Hepatocyte (in vitro differentiated cells): ENCODE data around the gene SLC25A12. TPM values are rescaled to one million over a fixed set of nuclear protein-coding genes. Genes with fewer than 3 reads are reported as not detected.

ENCODE experiments used
- DNase-seq: peaks from one replicate; pipeline ENCODE4 v3.0.0-alpha.2; 2016; ENCODE audit warnings: low spot score
- H2AFZ ChIP-seq: fragments of 200-600 bp; sonication (generic); 2 replicates; pipeline ENCODE4 v1.6.0; 2016; ENCODE audit warnings: antibody characterized with exemption, mild to moderate bottlenecking
- H3K27ac ChIP-seq: fragments of 200-600 bp; sonication (generic); 2 replicates; pipeline ENCODE4 v1.5.1; 2016; ENCODE audit warnings: mild to moderate bottlenecking
- H3K27me3 ChIP-seq: fragments of 200-600 bp; sonication (generic); 2 replicates; pipeline ENCODE4 v1.6.1; 2016
- H3K36me3 ChIP-seq: fragments of 200-600 bp; sonication (generic); replicated peaks from 2 replicates; pipeline ENCODE4 v1.5.1; 2016; ENCODE audit warnings: low read depth; ENCODE audit not compliant: insufficient read depth
- H3K4me1 ChIP-seq: fragments of 200-600 bp; sonication (generic); 2 replicates; pipeline ENCODE4 v1.5.1; 2016; ENCODE audit warnings: mild to moderate bottlenecking, moderate library complexity; ENCODE audit not compliant: insufficient read depth
- H3K4me2 ChIP-seq: fragments of 200-600 bp; sonication (generic); 2 replicates; pipeline ENCODE4 v1.6.0; 2016
- H3K4me3 ChIP-seq: fragments of 200-600 bp; sonication (generic); 2 replicates; pipeline ENCODE4 v1.5.1; 2016; ENCODE audit warnings: mild to moderate bottlenecking
- H3K79me2 ChIP-seq: fragments of 200-600 bp; sonication (generic); 2 replicates; pipeline ENCODE4 v1.6.0; 2017; ENCODE audit warnings: mild to moderate bottlenecking
- H3K9me2 ChIP-seq: fragments of 200-600 bp; sonication (generic); replicated peaks from 2 replicates; pipeline ENCODE4 v1.6.0; 2017; ENCODE audit warnings: mild to moderate bottlenecking; ENCODE audit not compliant: insufficient read depth
- H3K9me3 ChIP-seq: fragments of 200-600 bp; sonication (generic); 2 replicates; pipeline ENCODE4 v1.5.1; 2016; ENCODE audit warnings: low read depth, mild to moderate bottlenecking
- H4K20me1 ChIP-seq: fragments of 200-600 bp; sonication (generic); 2 replicates; pipeline ENCODE4 v1.6.0; 2016; ENCODE audit warnings: mild to moderate bottlenecking; ENCODE audit not compliant: insufficient read depth, poor library complexity, severe bottlenecking
- CTCF ChIP-seq: fragments of 200-600 bp; sonication (generic); IDR thresholded peaks from 2 replicates; pipeline ENCODE4 v1.5.1; 2016; ENCODE audit warnings: antibody characterized with exemption, mild to moderate bottlenecking; ENCODE audit not compliant: poor library complexity
- EZH2 ChIP-seq: fragments of 200-600 bp; sonication (generic); IDR thresholded peaks from 2 replicates; pipeline ENCODE4 v1.6.1; 2016; ENCODE audit warnings: antibody characterized with exemption, mild to moderate bottlenecking, borderline replicate concordance
- EZH2phosphoT487 ChIP-seq: fragments of 200-600 bp; sonication (generic); IDR thresholded peaks from one replicate; pipeline ENCODE4 v1.6.1; 2018; ENCODE audit warnings: antibody characterized with exemption, mild to moderate bottlenecking, low read depth, moderate library complexity; ENCODE audit not compliant: unreplicated experiment, severe bottlenecking
- WGBS: methylation state at CpG from one replicate; pipeline ENCODE4 v1.1.6; 2016; ENCODE audit warnings: low lambda C conversion rate; ENCODE audit errors: missing lambda C conversion rate; 5-methylcytosine and 5-hydroxymethylcytosine counted together
- polyA plus RNA-seq: library from polyadenylated mRNA; unstranded; fragments of >200 nt; fragmentation: Nextera tagmentation; extraction: Ambion mirVana; gene quantifications from 2 replicates; pipeline ENCODE4 v1.2.1, GENCODE V29; 2016
- total RNA-seq: library from RNA; depleted of rRNA; stranded (reverse); fragments of >200 nt; gene quantifications from 2 replicates; pipeline ENCODE4 v1.2.3, GENCODE V29; 2014

SLC25A12 gene
- 9.4 and 11.1 TPM in 2 replicates for total RNA-seq
- 3.8 and 7.1 TPM in 2 replicates for polyA plus RNA-seq

GRCh38 chr2:171893824-171894611 is at the start of gene SLC25A12:
SLC25A12 (minus strand) TSS chr2:171894244; CDS start chr2:171894214, 30 bp downstream.
- Histone ChIP-seq H4K20me1 (no peaks in the 10 kb centered on the region), H3K4me1 (peaks cover 11% of the 10 kb centered on the region), H3K27me3 (peaks cover 4% of the 10 kb centered on the region), H3K4me2 (peak within 1 kb of the TSS; percentile 88), H3K9me3 (peaks cover 3% of the 10 kb centered on the region), H3K36me3 (no peaks in the 10 kb centered on the region), H3K79me2 (no peaks in the 10 kb centered on the region), H2AFZ (peak within 1 kb of the TSS; percentile 61), H3K27ac (peak within 1 kb of the TSS; percentile 59), H3K9me2 (no peaks in the 10 kb centered on the region), H3K4me3 (peak within 1 kb of the TSS; percentile 81)
- 1% methylated on average over 58 of the region's 63 CpGs for WGBS
- TF ChIP-seq EZH2phosphoT487 (no peak), EZH2 (no peak), CTCF (no peak)
- DNase-seq: peak; percentile 91

GRCh38 chr2:171941316-171941699 is 47.3 kb upstream of the SLC25A12 start:
- no peak for DNase-seq
- WGBS: 95% methylated on average over 6 of the region's 6 CpGs
- H4K20me1 ChIP-seq: no peaks in the 10 kb centered on the region
- TF ChIP-seq EZH2phosphoT487 (no peak), CTCF (no peak), EZH2 (no peak)
- H3K27ac ChIP-seq: no peak overlapping the region
- no peaks in the 10 kb centered on the region for H3K9me3 ChIP-seq
- H3K4me1 ChIP-seq: no peaks in the 10 kb centered on the region
- no peak overlapping the region for H3K4me2 ChIP-seq
- H3K4me3 ChIP-seq: no peak overlapping the region
- no peak overlapping the region for H2AFZ ChIP-seq
- peaks cover 30% of the 10 kb centered on the region for H3K79me2 ChIP-seq
- no peaks in the 10 kb centered on the region for H3K36me3 ChIP-seq
- no peaks in the 10 kb centered on the region for H3K9me2 ChIP-seq
- H3K27me3 ChIP-seq: no peaks in the 10 kb centered on the region

- no peaks in the 10 kb centered on the region for H3K4me1 ChIP-seq
- DNase-seq: no peak
- H2AFZ ChIP-seq: no peak overlapping the region
- no peaks in the 10 kb centered on the region for H3K9me2 ChIP-seq
- TF ChIP-seq EZH2 (no peak), EZH2phosphoT487 (no peak), CTCF (no peak)
- no peaks in the 10 kb centered on the region for H3K27me3 ChIP-seq
- H3K9me3 ChIP-seq: no peaks in the 10 kb centered on the region
- H4K20me1 ChIP-seq: no peaks in the 10 kb centered on the region
- H3K4me3 ChIP-seq: no peak overlapping the region
- H3K79me2 ChIP-seq: peaks cover 38% of the 10 kb centered on the region
- no peaks in the 10 kb centered on the region for H3K36me3 ChIP-seq
- 91% methylated on average over 4 of the region's 4 CpGs for WGBS
- no peak overlapping the region for H3K4me2 ChIP-seq
- no peak overlapping the region for H3K27ac ChIP-seq
These were observed 45.7 kb upstream of the SLC25A12 start for GRCh38 chr2:171939743-171940071.
